ENCODE data around the gene ANKRD65. TPM values are rescaled to one million over a fixed set of nuclear protein-coding genes. Genes with fewer than 3 reads are reported as not detected.

The ANKRD65 gene
- total RNA-seq, 1 experiment from 2014 or later, result 1.4 TPM

GRCh38 chr1:1432951-1433803 lies 12.1 kb upstream of the ANKRD65 start:
- no peak for DNase-seq (ENCODE audit: unreplicated experiment)
- ChIA-PET POLR2A (interaction anchor here (0.6 kb wide), 1 partner anchor 193 kb away, joined by 4 read pairs; no protein-coding TSS in a partner anchor), CTCF (interaction anchor here (1.2 kb wide), 1 partner anchor 71 kb away, joined by 3 read pairs; no protein-coding TSS in a partner anchor)
- intact Hi-C loops (cut with micrococcal nuclease), result no loop called here
- TF ChIP-seq CTCF (IDR thresholded peaks at IDR 0.05; ENCODE audit: unreplicated experiment), result no peak
- Mint-ChIP-seq H3K27ac (ENCODE audit: low read depth, unreplicated experiment) (no peak overlapping the region), H3K4me3 (ENCODE audit: unreplicated experiment) (no peak overlapping the region), H3K9me3 (ENCODE audit: unreplicated experiment) (no peaks in the 10 kb centered on the region), H3K36me3 (ENCODE audit: insufficient read depth, unreplicated experiment) (no peaks in the 10 kb centered on the region), H3K4me1 (ENCODE audit: insufficient read depth, unreplicated experiment) (no peaks in the 10 kb centered on the region), H3K27me3 (ENCODE audit: insufficient read depth, unreplicated experiment) (no peaks in the 10 kb centered on the region)
- no TSS peak for BruUV-seq (replicated peaks)

- DNase-seq (ENCODE audit: unreplicated experiment), result no peak
- ChIA-PET CTCF (no interaction called here), POLR2A (no interaction called here)
- no peaks in the 10 kb centered on the region for H3K4me1 Mint-ChIP-seq (ENCODE audit: insufficient read depth, unreplicated experiment)
- H3K4me3 Mint-ChIP-seq (ENCODE audit: unreplicated experiment), result no peak overlapping the region
- intact Hi-C loops (cut with micrococcal nuclease), result no loop called here
- TF ChIP-seq CTCF (IDR thresholded peaks at IDR 0.05; ENCODE audit: unreplicated experiment), result no peak
- no peaks in the 10 kb centered on the region for H3K36me3 Mint-ChIP-seq (ENCODE audit: insufficient read depth, unreplicated experiment)
- H3K27ac Mint-ChIP-seq (ENCODE audit: low read depth, unreplicated experiment), result no peak overlapping the region
- H3K9me3 Mint-ChIP-seq (ENCODE audit: unreplicated experiment), result no peaks in the 10 kb centered on the region
- BruUV-seq (replicated peaks), result no TSS peak
- no peaks in the 10 kb centered on the region for H3K27me3 Mint-ChIP-seq (ENCODE audit: insufficient read depth, unreplicated experiment)
Observed at GRCh38 chr1:1432274-1432950, 11.3 kb upstream of the ANKRD65 start.

- no peak for TF ChIP-seq CTCF (IDR thresholded peaks at IDR 0.05; ENCODE audit: unreplicated experiment)
- H3K4me3 Mint-ChIP-seq (ENCODE audit: unreplicated experiment), result no peak overlapping the region
- DNase-seq (ENCODE audit: unreplicated experiment), result no peak
- intact Hi-C loops (cut with micrococcal nuclease), result no loop called here
- H3K36me3 Mint-ChIP-seq (ENCODE audit: insufficient read depth, unreplicated experiment), result no peaks in the 10 kb centered on the region
- no peaks in the 10 kb centered on the region for H3K9me3 Mint-ChIP-seq (ENCODE audit: unreplicated experiment)
- ChIA-PET CTCF (no interaction called here), POLR2A (no interaction called here)
- no peaks in the 10 kb centered on the region for H3K4me1 Mint-ChIP-seq (ENCODE audit: insufficient read depth, unreplicated experiment)
- no TSS peak for BruUV-seq (replicated peaks)
- no peaks in the 10 kb centered on the region for H3K27me3 Mint-ChIP-seq (ENCODE audit: insufficient read depth, unreplicated experiment)
- H3K27ac Mint-ChIP-seq (ENCODE audit: low read depth, unreplicated experiment), result no peak overlapping the region
Observed at GRCh38 chr1:1431845-1432273, 10.8 kb upstream of the ANKRD65 start.

- no peak for TF ChIP-seq CTCF (IDR thresholded peaks at IDR 0.05; ENCODE audit: unreplicated experiment)
- Mint-ChIP-seq H3K27ac (ENCODE audit: low read depth, unreplicated experiment) (no peak overlapping the region), H3K36me3 (ENCODE audit: insufficient read depth, unreplicated experiment) (no peaks in the 10 kb centered on the region), H3K4me1 (ENCODE audit: insufficient read depth, unreplicated experiment) (no peaks in the 10 kb centered on the region), H3K9me3 (ENCODE audit: unreplicated experiment) (no peaks in the 10 kb centered on the region), H3K27me3 (ENCODE audit: insufficient read depth, unreplicated experiment) (no peaks in the 10 kb centered on the region), H3K4me3 (ENCODE audit: unreplicated experiment) (no peak overlapping the region)
- intact Hi-C loops (cut with micrococcal nuclease), result no loop called here
- no peak for DNase-seq (ENCODE audit: unreplicated experiment)
- no TSS peak for BruUV-seq (replicated peaks)
- POLR2A ChIA-PET, result no interaction called here
- CTCF ChIA-PET, result interaction anchor here (2.8 kb wide), 1 partner anchor 10 kb away, joined by 11 read pairs; no protein-coding TSS in a partner anchor
Observed at GRCh38 chr1:1430992-1431844, 10.1 kb upstream of the ANKRD65 start.
